K562 (cell line): ENCODE measurements around the gene PILRA. TPM values are rescaled to one million over a fixed set of nuclear protein-coding genes. Genes with fewer than 3 reads are reported as not detected.

Experiments used
- ATAC-seq: fragments of 200-7000 bp; cut with Tn5 transposase; 3 replicates; pipeline ENCODE4 v1.9.1; 2020; ENCODE audit warnings: moderate library complexity
- BruUV-seq: library from RNA; stranded (reverse); fragments of 400-500 nt; replicated peaks from 2 replicates; lab custom pipeline; 2021; lab: Mats Ljungman, UMichigan
- CTCF ChIA-PET: fragments of 300-600 bp; formaldehyde crosslinking; extraction: SDS; loops from one replicate; lab custom pipeline; 2021; ENCODE audit warnings: low intra/inter-chr PET ratio; lab: Yijun Ruan, JAX
- POLR2A ChIA-PET: fragments of 300-600, 350-650 bp; sonication (Branson Sonifier 250); formaldehyde crosslinking; extraction: SDS; loops from one replicate; lab custom pipeline; 2021; ENCODE audit warnings: antibody characterized with exemption, inconsistent platforms; lab: Yijun Ruan, JAX
- DNase-seq, 4 experiments: peaks; one replicate each; pipeline versions ENCODE4 v3.0.0 to v3.0.0-alpha.2; 2011 to 2018; ENCODE audit warnings: low spot score in 3 of 4, mixed read lengths in 3 of 4; ENCODE audit errors: extremely low read depth in 1 of 4
- FAIRE-seq: peaks from 2 replicates; lab custom pipeline; 2011; peaks lifted over from hg19 to GRCh38; lab: Jason Lieb, UNC
- H2AFZ ChIP-seq: 2 replicates; pipeline ENCODE4 v1.6.0; 2011; ENCODE audit warnings: low read depth, low read length, control low read depth, inconsistent platforms
- H3K27ac ChIP-seq: fragments of 200-600 bp; 3 replicates; pipeline ENCODE4 v1.8.0; 2011; ENCODE audit warnings: low read depth, mild to moderate bottlenecking, control low read depth, inconsistent platforms, low read length, moderate library complexity, mixed read lengths; ENCODE audit errors: extremely low read depth
- H3K27me3 ChIP-seq, 2 experiments: fragments of 300-600 bp in 1 of 2; 2 replicates in 1 of 2; 3 replicates in 1 of 2; pipeline versions ENCODE4 v1.6.0 to v1.8.0; 2011; ENCODE audit warnings: inconsistent platforms in 2 of 2, low read length in 2 of 2, mild to moderate bottlenecking in 1 of 2, mixed read lengths in 1 of 2, moderate library complexity in 1 of 2; ENCODE audit not compliant: control insufficient read depth in 2 of 2, insufficient read depth in 2 of 2
- H3K36me3 ChIP-seq: fragments of 300-600 bp; 3 replicates; pipeline ENCODE4 v1.8.0; 2011; ENCODE audit warnings: mild to moderate bottlenecking, low read length, inconsistent platforms; ENCODE audit not compliant: control insufficient read depth, insufficient read depth
- H3K4me1 ChIP-seq, 2 experiments: fragments of 200-600 bp in 1 of 2; replicated peaks in 1 of 2; 2 replicates in 1 of 2; 3 replicates in 1 of 2; pipeline versions ENCODE4 v1.5.1 to v1.8.0; 2011; ENCODE audit warnings: inconsistent platforms in 2 of 2, low read length in 2 of 2, mild to moderate bottlenecking in 1 of 2, mixed read lengths in 1 of 2, moderate library complexity in 1 of 2; ENCODE audit not compliant: control insufficient read depth in 2 of 2, insufficient read depth in 2 of 2
- H3K4me2 ChIP-seq: 2 replicates; pipeline ENCODE4 v1.6.1; 2011; ENCODE audit warnings: low read length, control low read depth, inconsistent platforms, mixed read lengths; ENCODE audit not compliant: insufficient read depth
- H3K4me3 ChIP-seq: fragments of 200-600 bp; sonication (generic), shearing (Covaris generic); 2 replicates; pipeline ENCODE4 v1.5.1; 2016; ENCODE audit warnings: control low read depth, inconsistent platforms
- H3K79me2 ChIP-seq: fragments of 200-600 bp; 3 replicates; pipeline ENCODE4 v1.8.0; 2011; ENCODE audit warnings: low read length, inconsistent platforms; ENCODE audit not compliant: control insufficient read depth, insufficient read depth
- H3K9ac ChIP-seq, 2 experiments: 2 replicates each; pipeline versions ENCODE4 v1.6.0 to v1.6.1; 2011; ENCODE audit warnings: low read depth in 2 of 2, low read length in 2 of 2, control low read depth in 1 of 2, inconsistent platforms in 1 of 2, mild to moderate bottlenecking in 1 of 2, mixed read lengths in 1 of 2; ENCODE audit not compliant: insufficient read depth in 1 of 2
- H3K9me1 ChIP-seq: one replicate; pipeline ENCODE4 v1.6.0; 2011; ENCODE audit warnings: inconsistent platforms, mild to moderate bottlenecking, low read length, moderate library complexity; ENCODE audit not compliant: control insufficient read depth, insufficient read depth
- H3K9me3 ChIP-seq: replicated peaks from 2 replicates; pipeline ENCODE4 v1.5.1; 2011; ENCODE audit warnings: low read depth, low read length, inconsistent platforms; ENCODE audit not compliant: control insufficient read depth, insufficient read depth
- H4K20me1 ChIP-seq: replicated peaks from 2 replicates; pipeline ENCODE4 v1.6.1; 2011; ENCODE audit warnings: low read length, inconsistent platforms, mixed read lengths; ENCODE audit not compliant: control insufficient read depth, insufficient read depth
- ASH1L ChIP-seq: fragments of 450-650 bp; IDR thresholded peaks from 2 replicates; pipeline ENCODE4 v1.6.1; 2018; ENCODE audit warnings: borderline replicate concordance, mild to moderate bottlenecking, low read depth; ENCODE audit not compliant: partially characterized antibody
- DDX20 ChIP-seq: fragments of 450-650 bp; IDR thresholded peaks from 2 replicates; pipeline ENCODE4 v1.6.1; 2016; ENCODE audit warnings: missing genetic modification characterization, low read depth, mild to moderate bottlenecking, missing compliant biosample characterization, moderate library complexity
- HBP1 ChIP-seq: fragments of 450-650 bp; formaldehyde crosslinking; IDR thresholded peaks from 2 replicates; pipeline ENCODE4 v1.4.0; 2022; ENCODE audit warnings: missing genetic modification characterization
- KLF6 ChIP-seq: fragments of 250-450 bp; sonication (Bioruptor Pico); IDR thresholded peaks from 2 replicates; pipeline ENCODE4 v1.4.0; 2020; ENCODE audit warnings: mild to moderate bottlenecking, moderate library complexity, borderline replicate concordance
- MXD1 ChIP-seq: fragments of 250-450 bp; sonication (Bioruptor Pico); IDR thresholded peaks from 2 replicates; pipeline ENCODE4 v1.8.0; 2021; ENCODE audit warnings: borderline replicate concordance, mild to moderate bottlenecking, moderate library complexity; ENCODE audit not compliant: poor library complexity, severe bottlenecking
- TRIM24 ChIP-seq, 2 experiments: fragments of 450-650 bp; IDR thresholded peaks; 2 replicates each; pipeline ENCODE4 v1.6.1; 2016
- ZFP1 ChIP-seq: fragments of 450-650 bp; formaldehyde crosslinking; IDR thresholded peaks from 2 replicates; pipeline ENCODE4 v1.4.0; 2020; ENCODE audit warnings: mild to moderate bottlenecking, mixed read lengths
- WGBS: fragments of 100-300 bp; shearing (Covaris generic); methylation state at CpG from one replicate; pipeline ENCODE4 v1.1.6; 2016; ENCODE audit warnings: low coverage, mixed read lengths; ENCODE audit not compliant: insufficient coverage; ENCODE audit errors: missing lambda C conversion rate; 5-methylcytosine and 5-hydroxymethylcytosine counted together
- in situ Hi-C: fragments of 300-500 bp; cut with MboI; formaldehyde crosslinking; loops from 4 replicates; pipeline ENCODE4 v1.15.0; 2018; ENCODE audit warnings: inconsistent platforms, mixed read lengths
- intact Hi-C: fragments of 100-400 bp; cut with micrococcal nuclease; formaldehyde crosslinking; loops from 2 replicates; pipeline ENCODE4 v1.14.2; 2022
- polyA plus RNA-seq, 8 experiments: library from polyadenylated mRNA; depleted of rRNA in 4 of 8; stranded (reverse) in 5 of 8; unstranded in 3 of 8; fragments of >200 nt; fragmentation: Nextera tagmentation in 2 of 8; fragmentation: Illumina TruSeq in 1 of 8; extraction: Ambion mirVana in 2 of 8; extraction: Trizol in 1 of 8; gene quantifications; 2 replicates each; pipeline versions ENCODE4 v1.2.1 to v1.2.3, GENCODE V29; 2011 to 2014; ENCODE audit warnings: inconsistent platforms in 1 of 8, missing spikeins in 1 of 8
- total RNA-seq, 7 experiments: library from RNA; depleted of rRNA in 6 of 7; stranded (reverse); fragments of >200 nt in 6 of 7; fragmentation: Illumina TruSeq in 2 of 7; extraction: Trizol in 2 of 7; gene quantifications; 2 replicates each; pipeline versions ENCODE4 v1.2.1 to v1.2.3, GENCODE V29; 2011 to 2021; ENCODE audit warnings: low replicate concordance in 1 of 7

Gene PILRA
- total and polyA plus RNA-seq, 9 of the 15 experiments (the other 6 are each of a cell fraction or from before 2014, with no cell fraction given), result 0.13 to 1.8 (median 0.62) TPM

- no peaks in the 10 kb centered on the region for H3K27me3 ChIP-seq
- CTCF ChIA-PET, result interaction anchor here (0.6 kb wide), 1 partner anchor 897 kb away, joined by 4 read pairs; no protein-coding TSS in a partner anchor
- no peaks in the 10 kb centered on the region for H3K79me2 ChIP-seq
- no TSS peak for BruUV-seq
- intact Hi-C loops (no loop called here), in situ Hi-C loops (no loop called here)
- H3K27ac ChIP-seq, result no peak overlapping the region
- no peak overlapping the region for H3K4me2 ChIP-seq
- TF ChIP-seq ASH1L (no peak), TRIM24 (IDR thresholded peaks at IDR 0.05) (no peak), MXD1 (CRISPR knock-in tag) (no peak), HBP1 (CRISPR knock-in tag) (no peak), ZFP1 (CRISPR knock-in tag) (no peak), DDX20 (tag) (no peak), KLF6 (CRISPR knock-in tag) (no peak)
- ATAC-seq (peak; percentile 72), DNase-seq (no peak), FAIRE-seq (peak; percentile 23)
- H4K20me1 ChIP-seq, result no peaks in the 10 kb centered on the region
- no peaks in the 10 kb centered on the region for H3K9me3 ChIP-seq
- no peaks in the 10 kb centered on the region for H3K36me3 ChIP-seq
- H2AFZ ChIP-seq, result no peak overlapping the region
- no peak overlapping the region for H3K9ac ChIP-seq
- no peaks in the 10 kb centered on the region for H3K9me1 ChIP-seq
- H3K4me1 ChIP-seq, result no peaks in the 10 kb centered on the region
- POLR2A ChIA-PET, result interaction anchor here (3.5 kb wide), 1 partner anchor 10 kb away, joined by 25 read pairs; the partner anchor contains the start of genes MEPCE and ZCWPW1
- H3K4me3 ChIP-seq, result no peak overlapping the region
- 43% methylated on average over 1 of the region's 1 CpG for WGBS
Measured at GRCh38 chr7:100418930-100419659, 45.8 kb downstream of the PILRA start.
